ENCODE data around the gene STXBP6.

GRCh38 chr14:24888532-24888931, 161.4 kb downstream of the STXBP6 start:
- TF ChIP-seq SIN3A (IDR thresholded peaks at IDR 0.05; ENCODE audit: borderline replicate concordance, insufficient read depth, low read length) = no peak
- no peak for TF ChIP-seq POLR2AphosphoS5 (IDR thresholded peaks at IDR 0.05; ENCODE audit: low read depth, low read length)
